ENCODE results near the gene SLC6A11. TPM values are rescaled to one million over a fixed set of nuclear protein-coding genes. Genes with fewer than 3 reads are reported as not detected.

The SLC6A11 gene
- total RNA-seq, 1 experiment from 2014 or later, result not detected

GRCh38 chr3:10982782-10983181 is 166.8 kb downstream of the SLC6A11 start:
- Mint-ChIP-seq H3K4me3 (ENCODE audit: unreplicated experiment) (no peak overlapping the region), H3K4me1 (ENCODE audit: low read depth, unreplicated experiment) (no peaks in the 10 kb centered on the region), H3K27me3 (ENCODE audit: insufficient read depth, unreplicated experiment) (peaks cover 8% of the 10 kb centered on the region), H3K9me3 (ENCODE audit: unreplicated experiment) (no peaks in the 10 kb centered on the region), H3K27ac (ENCODE audit: unreplicated experiment) (no peak overlapping the region), H3K36me3 (ENCODE audit: insufficient read depth, unreplicated experiment) (no peaks in the 10 kb centered on the region)
- TF ChIP-seq CTCF (IDR thresholded peaks at IDR 0.05; ENCODE audit: insufficient read depth in 1 of 2, low read depth in 1 of 2, low read length in 1 of 2, severe bottlenecking in 1 of 2, unreplicated experiment in 1 of 2), result no peak
- no TSS peak for BruUV-seq (replicated peaks)
- H3K4me3 ChIP-seq (ENCODE audit: low read depth, low read length), result no peak overlapping the region
- peaks cover 6% of the 10 kb centered on the region; the same call in 1 of the 2 replicates for H3K4me1 ChIP-seq
- ChIA-PET POLR2A (no interaction called here), CTCF (no interaction called here)
- no peaks in the 10 kb centered on the region for H3K9me3 ChIP-seq
- no peaks in the 10 kb centered on the region for H3K36me3 ChIP-seq (ENCODE audit: control insufficient read depth, insufficient read depth, low read length)
- H3K27me3 ChIP-seq (replicated peaks; ENCODE audit: control insufficient read depth, insufficient read depth, low read length), result no peaks in the 10 kb centered on the region
- no peak for DNase-seq
- intact Hi-C loops (cut with micrococcal nuclease; ENCODE audit: unreplicated experiment), result loop anchor here (1.0 kb wide), 1 partner anchor 224 kb away; no protein-coding TSS in a partner anchor

GRCh38 chr3:10983219-10983916 is 167.3 kb downstream of the SLC6A11 start:
- Histone ChIP-seq H3K27me3 (replicated peaks; ENCODE audit: control insufficient read depth, insufficient read depth, low read length) (no peaks in the 10 kb centered on the region), H3K4me3 (ENCODE audit: low read depth, low read length) (no peak overlapping the region), H3K36me3 (ENCODE audit: control insufficient read depth, insufficient read depth, low read length) (no peaks in the 10 kb centered on the region), H3K9me3 (no peaks in the 10 kb centered on the region), H3K4me1 (peaks cover 6% of the 10 kb centered on the region; the same call in 1 of the 2 replicates)
- Mint-ChIP-seq H3K27ac (ENCODE audit: unreplicated experiment) (no peak overlapping the region), H3K4me1 (ENCODE audit: low read depth, unreplicated experiment) (no peaks in the 10 kb centered on the region), H3K27me3 (ENCODE audit: insufficient read depth, unreplicated experiment) (peaks cover 8% of the 10 kb centered on the region), H3K9me3 (ENCODE audit: unreplicated experiment) (no peaks in the 10 kb centered on the region), H3K36me3 (ENCODE audit: insufficient read depth, unreplicated experiment) (no peaks in the 10 kb centered on the region), H3K4me3 (ENCODE audit: unreplicated experiment) (no peak overlapping the region)
- peak; percentile 49 to 63 for DNase-seq
- peak; percentile 69 to 86 for TF ChIP-seq CTCF (IDR thresholded peaks at IDR 0.05; ENCODE audit: insufficient read depth in 1 of 2, low read depth in 1 of 2, low read length in 1 of 2, severe bottlenecking in 1 of 2, unreplicated experiment in 1 of 2)
- BruUV-seq (replicated peaks), result no TSS peak
- ChIA-PET POLR2A (no interaction called here), CTCF (no interaction called here)
- intact Hi-C loops (cut with micrococcal nuclease; ENCODE audit: unreplicated experiment), result loop anchor here (1.0 kb wide), 1 partner anchor 225 kb away; no protein-coding TSS in a partner anchor

- POLR2A ChIA-PET, result no interaction called here
- Mint-ChIP-seq H3K9me3 (ENCODE audit: unreplicated experiment) (no peaks in the 10 kb centered on the region), H3K27me3 (ENCODE audit: insufficient read depth, unreplicated experiment) (peaks cover 11% of the 10 kb centered on the region), H3K36me3 (ENCODE audit: insufficient read depth, unreplicated experiment) (no peaks in the 10 kb centered on the region), H3K4me3 (ENCODE audit: unreplicated experiment) (no peak overlapping the region), H3K4me1 (ENCODE audit: low read depth, unreplicated experiment) (no peaks in the 10 kb centered on the region), H3K27ac (ENCODE audit: unreplicated experiment) (no peak overlapping the region)
- no peak for DNase-seq
- BruUV-seq (replicated peaks), result no TSS peak
- Histone ChIP-seq H3K36me3 (ENCODE audit: control insufficient read depth, insufficient read depth, low read length) (no peaks in the 10 kb centered on the region), H3K4me3 (ENCODE audit: low read depth, low read length) (no peak overlapping the region), H3K4me1 (peaks cover 6% of the 10 kb centered on the region; the same call in 1 of the 2 replicates), H3K27me3 (replicated peaks; ENCODE audit: control insufficient read depth, insufficient read depth, low read length) (no peaks in the 10 kb centered on the region), H3K9me3 (no peaks in the 10 kb centered on the region)
- CTCF ChIA-PET, result no interaction called here
- intact Hi-C loops (cut with micrococcal nuclease; ENCODE audit: unreplicated experiment), result no loop called here
- no peak for TF ChIP-seq CTCF (IDR thresholded peaks at IDR 0.05; ENCODE audit: insufficient read depth in 1 of 2, low read depth in 1 of 2, low read length in 1 of 2, severe bottlenecking in 1 of 2, unreplicated experiment in 1 of 2)
Measured at GRCh38 chr3:10984371-10984896, 168.4 kb downstream of the SLC6A11 start.
